PFSK-1 (cell line): ENCODE data around the gene CRCP.

ENCODE experiments used
- FOXP2 ChIP-seq: optimal IDR thresholded peaks from 2 replicates; pipeline ENCODE3; 2011; ENCODE audit warnings: borderline replicate concordance, control low read depth, inconsistent platforms; ENCODE audit not compliant: insufficient read depth; ENCODE audit errors: extremely low read length, extremely low read depth
- POLR2AphosphoS5 ChIP-seq: IDR thresholded peaks from 2 replicates; pipeline ENCODE4 v1.6.1; 2012; ENCODE audit warnings: low read depth, mild to moderate bottlenecking, control low read depth, low read length, moderate library complexity
- REST ChIP-seq, 2 experiments: IDR thresholded peaks; 2 replicates each; pipeline versions ENCODE4 v1.6.1 to v1.8.0; 2011 to 2012; ENCODE audit warnings: low read depth in 2 of 2, low read length in 2 of 2, control low read depth in 1 of 2, inconsistent platforms in 1 of 2, mild to moderate bottlenecking in 1 of 2, moderate library complexity in 1 of 2; ENCODE audit not compliant: insufficient read depth in 1 of 2
- SIN3A ChIP-seq: IDR thresholded peaks from 2 replicates; pipeline ENCODE4 v1.6.1; 2012; ENCODE audit warnings: mild to moderate bottlenecking, low read length, moderate library complexity, borderline replicate concordance; ENCODE audit not compliant: insufficient read depth
- TAF1 ChIP-seq: IDR thresholded peaks from 2 replicates; pipeline ENCODE4 v1.6.1; 2012; ENCODE audit warnings: low read length, control low read depth, borderline replicate concordance; ENCODE audit not compliant: insufficient read depth

CRCP gene

GRCh38 chr7:66189695-66190503 is 75.3 kb downstream of the CRCP start:
- no peak for TF ChIP-seq TAF1
- TF ChIP-seq SIN3A, result no peak
- no peak for TF ChIP-seq FOXP2
- no peak for TF ChIP-seq REST (IDR thresholded peaks at IDR 0.05; ENCODE audit: insufficient read depth in 1 of 2, low read depth in 2 of 2, low read length in 2 of 2)
- no peak for TF ChIP-seq POLR2AphosphoS5

GRCh38 chr7:66190504-66190857 is 75.8 kb downstream of the CRCP start:
- TF ChIP-seq POLR2AphosphoS5 (no peak), REST (IDR thresholded peaks at IDR 0.05; ENCODE audit: insufficient read depth in 1 of 2, low read depth in 2 of 2, low read length in 2 of 2) (no peak), FOXP2 (no peak)

- TF ChIP-seq REST (IDR thresholded peaks at IDR 0.05; ENCODE audit: insufficient read depth in 1 of 2, low read depth in 2 of 2, low read length in 2 of 2) (no peak), SIN3A (no peak), FOXP2 (no peak), TAF1 (no peak), POLR2AphosphoS5 (no peak)
These were observed 78.6 kb downstream of the CRCP start for GRCh38 chr7:66193146-66193725.

GRCh38 chr7:66198469-66198868 is 83.8 kb downstream of the CRCP start:
- TF ChIP-seq TAF1 (no peak), SIN3A (no peak), FOXP2 (no peak), POLR2AphosphoS5 (no peak), REST (IDR thresholded peaks at IDR 0.05; ENCODE audit: insufficient read depth in 1 of 2, low read depth in 2 of 2, low read length in 2 of 2) (no peak)

GRCh38 chr7:66198956-66199355 is 84.3 kb downstream of the CRCP start:
- TF ChIP-seq SIN3A (no peak), REST (IDR thresholded peaks at IDR 0.05; ENCODE audit: insufficient read depth in 1 of 2, low read depth in 2 of 2, low read length in 2 of 2) (no peak), TAF1 (no peak)
